NCI-H2081 (cell line): Measurements from ENCODE around the gene MED13L.

Experiments
- DNase-seq, 2 experiments: peaks; one replicate each; lab custom pipeline; 2025; lab: John Stamatoyannopoulos, UW

The MED13L gene

DNA sequence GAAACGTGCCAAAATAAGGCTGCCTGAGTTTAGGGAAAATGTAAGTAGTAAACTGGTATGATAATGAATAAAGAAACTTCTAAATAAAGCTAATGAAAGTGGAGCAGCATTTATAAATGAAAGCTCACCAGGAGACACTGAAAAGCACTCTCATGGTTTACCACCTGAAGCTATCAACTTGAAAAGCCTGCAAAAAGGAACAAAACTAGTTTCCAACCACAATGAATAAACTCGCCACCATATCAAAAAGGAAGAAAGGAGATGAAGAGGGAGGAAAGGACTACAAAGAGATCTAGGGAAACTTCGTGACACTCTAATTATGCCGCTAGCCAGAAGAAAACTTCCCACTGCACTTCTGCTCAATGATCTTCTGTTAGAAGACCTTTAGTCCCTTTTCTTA is 66.7 kb downstream of the MED13L start:
- DNase-seq: no peak

- no peak for DNase-seq
These were observed 67.4 kb downstream of the MED13L start for GRCh38 chr12:116210131-116210530.

- DNase-seq: no peak
These were observed 68.0 kb downstream of the MED13L start for GRCh38 chr12:116209503-116209902.

- DNase-seq: no peak
These were observed 70.2 kb downstream of the MED13L start for GRCh38 chr12:116207274-116207673.

GRCh38 chr12:116206828-116207227 is 70.7 kb downstream of the MED13L start:
- DNase-seq: no peak

- no peak for DNase-seq
These were observed 72.7 kb downstream of the MED13L start for GRCh38 chr12:116204785-116205184.

DNA sequence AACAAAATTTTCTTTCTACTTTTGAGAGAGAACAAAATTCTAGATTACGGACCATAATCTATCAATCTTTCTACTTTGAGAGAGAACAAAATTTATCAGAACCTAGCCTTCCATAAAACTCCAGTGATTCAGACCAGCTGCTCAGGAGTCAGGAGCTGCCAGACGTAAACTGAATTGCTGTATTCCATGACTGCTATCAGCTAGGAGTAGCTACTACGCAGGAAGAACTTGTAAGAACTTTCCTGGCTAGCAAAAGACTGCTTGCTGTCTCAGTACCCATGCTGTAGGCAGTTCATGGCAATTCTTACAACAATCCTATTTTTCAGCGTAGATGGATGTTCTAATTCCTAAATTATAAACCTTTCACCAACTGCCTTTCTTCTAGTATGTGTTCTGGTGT is 73.3 kb downstream of the MED13L start:
- no peak for DNase-seq

- no peak for DNase-seq
These were observed 74.6 kb downstream of the MED13L start for GRCh38 chr12:116202940-116203339.

DNA sequence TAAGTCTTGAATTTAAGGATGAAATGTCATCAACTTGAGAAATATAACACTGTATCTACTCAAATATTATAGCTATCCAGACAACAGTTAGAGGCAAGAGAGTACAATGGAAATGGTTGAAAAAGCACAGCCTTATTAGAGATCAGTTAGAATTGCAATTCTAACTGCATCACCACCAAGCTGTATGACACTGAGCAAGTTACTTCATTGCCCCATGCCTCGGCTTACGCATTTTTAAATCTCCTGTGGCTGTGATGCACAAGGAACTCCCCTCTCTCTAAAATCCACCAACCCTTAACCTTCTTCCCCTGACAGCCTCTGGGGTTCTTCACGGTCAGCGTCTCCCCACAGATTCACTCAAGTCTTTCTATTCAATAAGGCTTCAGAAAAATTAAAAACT is 75.1 kb downstream of the MED13L start:
- DNase-seq: no peak

DNA sequence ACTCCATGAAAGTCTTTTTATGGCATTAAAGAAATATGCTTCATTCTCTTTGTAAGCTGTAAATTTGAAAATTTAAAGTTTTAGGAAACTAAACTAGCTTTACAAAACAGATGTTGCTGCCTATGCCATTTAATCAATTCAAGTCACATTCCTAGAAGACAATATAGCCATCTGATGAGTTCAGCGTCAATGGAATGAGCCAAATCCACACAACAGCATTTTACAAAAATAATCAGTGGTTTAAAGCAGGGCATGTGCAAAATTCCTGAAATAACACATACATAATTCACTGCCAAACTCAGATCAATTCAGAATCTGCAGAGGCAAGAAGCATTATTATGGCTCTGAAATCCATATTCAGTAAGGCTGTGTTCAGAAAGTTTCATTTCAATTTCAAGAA is 75.6 kb downstream of the MED13L start:
- DNase-seq: no peak

- no peak for DNase-seq
These were observed 76.1 kb downstream of the MED13L start for GRCh38 chr12:116201359-116201758.

- no peak for DNase-seq
These were observed 76.7 kb downstream of the MED13L start for GRCh38 chr12:116200812-116201211.

- no peak for DNase-seq
These were observed 78.3 kb downstream of the MED13L start for GRCh38 chr12:116199160-116199706.

DNA sequence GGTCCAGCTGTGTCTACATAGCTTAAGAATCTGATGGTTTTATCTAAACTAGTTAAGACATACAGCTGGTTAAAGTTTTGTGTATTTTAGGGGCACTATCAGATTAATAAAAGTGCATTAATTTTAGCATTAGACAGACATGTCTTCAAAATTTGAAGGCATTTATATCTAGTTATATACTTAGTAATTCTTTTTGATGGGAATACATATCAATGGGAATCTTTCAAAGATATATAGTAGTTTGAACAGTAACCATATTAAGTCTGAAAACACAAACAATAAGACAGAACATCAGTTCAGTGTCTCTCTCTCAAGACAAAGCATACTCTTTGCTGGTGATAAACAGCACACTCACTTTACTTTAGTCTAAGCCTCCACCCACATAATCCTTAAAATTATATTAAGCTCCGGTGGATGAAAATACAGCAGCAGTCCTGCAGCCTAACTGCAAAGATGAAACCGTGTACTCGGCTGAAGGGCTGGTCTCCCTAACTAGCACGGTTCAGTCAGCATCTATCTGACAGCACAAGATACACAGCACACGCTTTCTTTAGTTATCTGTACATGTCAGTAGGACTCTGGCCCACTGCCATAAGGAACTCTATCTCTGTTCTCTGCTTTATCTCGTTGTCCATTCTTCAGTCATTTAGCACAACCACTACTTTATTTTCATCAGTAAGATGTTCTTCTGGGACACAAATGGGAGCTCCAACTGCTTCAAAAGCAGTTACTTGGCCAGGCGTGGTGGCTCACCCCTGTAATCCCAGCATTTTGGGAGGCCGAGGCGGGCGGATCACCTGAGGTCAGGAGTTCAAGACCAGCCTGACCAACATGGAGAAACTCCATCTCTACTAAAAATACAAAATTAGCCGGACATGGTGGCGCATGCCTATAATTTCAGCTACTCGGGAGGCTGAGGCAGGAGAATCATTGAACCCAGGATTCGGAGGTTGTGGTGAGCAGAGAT is 80.5 kb downstream of the MED13L start:
- no peak for DNase-seq

DNA sequence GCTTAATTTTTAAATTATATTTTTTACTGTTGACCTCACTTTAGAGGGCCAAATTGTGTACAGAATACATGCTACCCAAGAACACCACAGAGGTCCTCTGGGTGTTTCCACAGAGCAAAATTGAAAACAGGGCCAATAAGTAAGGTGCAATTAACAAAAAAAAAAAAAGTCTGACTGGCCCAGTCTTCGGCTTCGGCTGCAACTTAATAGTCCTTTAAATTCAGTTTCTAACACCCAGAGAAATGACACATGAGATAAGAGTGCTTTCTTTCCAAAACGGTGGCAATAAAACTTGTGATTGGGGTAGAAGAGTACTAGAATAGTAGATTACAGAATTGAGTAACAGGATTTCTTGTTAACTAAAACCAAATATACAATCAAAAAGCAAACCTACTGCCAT is 81.3 kb downstream of the MED13L start:
- DNase-seq: no peak

- DNase-seq: no peak
These were observed 82.5 kb downstream of the MED13L start for GRCh38 chr12:116194935-116195431.

DNA sequence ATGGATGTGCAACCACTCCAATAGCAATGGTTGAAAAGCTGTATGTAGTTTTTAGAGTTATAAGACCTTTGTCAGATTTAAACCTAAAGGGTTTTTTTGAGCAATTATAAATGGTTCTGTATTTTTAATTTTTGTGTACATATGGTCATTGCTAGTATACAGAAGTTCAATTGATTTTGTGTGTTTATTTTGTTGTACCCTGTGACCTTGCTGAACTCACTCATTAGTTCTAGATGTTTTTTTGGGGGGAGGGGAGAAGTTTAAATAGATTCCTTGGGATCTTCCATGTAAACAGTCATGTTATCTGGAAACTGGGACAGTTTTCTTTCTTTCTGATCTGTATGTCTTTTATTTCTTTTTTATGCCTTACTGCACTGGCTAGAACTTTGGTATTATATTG is 87.8 kb downstream of the MED13L start:
- no peak for DNase-seq

- no peak for DNase-seq
These were observed 88.9 kb downstream of the MED13L start for GRCh38 chr12:116188581-116188980.

DNA sequence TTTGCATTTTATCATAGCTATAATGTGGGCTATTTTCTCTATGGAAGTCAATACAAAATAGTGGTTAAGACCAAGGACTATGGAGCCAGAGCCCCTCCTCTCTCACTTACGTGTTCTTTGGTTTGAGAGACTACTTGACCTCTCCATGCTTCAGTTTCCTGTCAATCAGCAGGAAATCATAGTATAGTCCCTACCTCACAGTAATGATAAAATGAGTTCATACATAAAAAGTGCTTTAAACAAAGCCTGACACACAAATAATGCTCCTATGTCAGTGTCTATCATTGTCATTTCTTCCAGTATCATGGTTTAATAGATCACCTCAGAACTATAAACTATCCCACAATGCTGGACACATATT is 90.4 kb downstream of the MED13L start:
- no peak for DNase-seq

- peak in 1 of 2 experiments; percentile 32 for DNase-seq
These were observed 90.9 kb downstream of the MED13L start for GRCh38 chr12:116186482-116187150.

DNA sequence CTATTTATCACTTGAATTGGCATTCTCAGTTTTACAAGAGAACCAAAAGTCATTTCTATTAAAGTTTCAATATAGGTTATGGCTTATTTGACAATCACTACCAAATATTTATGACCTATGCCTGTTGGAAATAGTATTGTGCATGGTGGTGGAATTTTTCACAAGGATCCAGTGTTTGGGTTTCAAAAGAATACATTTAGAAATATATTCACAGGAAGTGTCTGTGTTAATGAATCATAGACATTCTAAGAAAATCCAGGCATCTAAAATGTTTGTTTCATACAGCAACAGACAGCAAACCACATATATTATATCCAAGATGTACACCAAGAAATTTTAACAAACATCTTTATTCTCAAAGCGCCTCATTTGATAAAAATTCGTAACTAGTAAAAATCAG is 92.7 kb downstream of the MED13L start:
- no peak for DNase-seq

DNA sequence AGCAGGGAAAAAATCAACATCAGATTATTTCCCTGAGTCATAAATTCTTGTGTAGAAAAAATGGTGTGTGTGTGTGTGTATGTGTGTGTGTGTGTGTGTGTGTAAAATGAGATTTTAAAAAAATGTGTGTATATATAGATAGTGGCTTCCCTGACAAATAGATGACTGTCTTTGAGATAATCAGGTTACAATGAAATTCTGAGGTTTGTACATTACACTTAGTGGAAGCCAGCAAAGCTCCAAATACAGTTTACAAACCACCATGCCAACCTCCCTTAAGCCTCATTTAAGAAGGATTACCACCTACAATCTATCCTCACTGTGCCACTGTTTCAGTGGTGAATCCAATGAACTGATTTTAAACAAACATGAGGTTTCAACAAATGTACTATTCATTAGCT is 93.8 kb downstream of the MED13L start:
- no peak for DNase-seq
